ENCODE data around the gene VASN.

VASN gene

DNA sequence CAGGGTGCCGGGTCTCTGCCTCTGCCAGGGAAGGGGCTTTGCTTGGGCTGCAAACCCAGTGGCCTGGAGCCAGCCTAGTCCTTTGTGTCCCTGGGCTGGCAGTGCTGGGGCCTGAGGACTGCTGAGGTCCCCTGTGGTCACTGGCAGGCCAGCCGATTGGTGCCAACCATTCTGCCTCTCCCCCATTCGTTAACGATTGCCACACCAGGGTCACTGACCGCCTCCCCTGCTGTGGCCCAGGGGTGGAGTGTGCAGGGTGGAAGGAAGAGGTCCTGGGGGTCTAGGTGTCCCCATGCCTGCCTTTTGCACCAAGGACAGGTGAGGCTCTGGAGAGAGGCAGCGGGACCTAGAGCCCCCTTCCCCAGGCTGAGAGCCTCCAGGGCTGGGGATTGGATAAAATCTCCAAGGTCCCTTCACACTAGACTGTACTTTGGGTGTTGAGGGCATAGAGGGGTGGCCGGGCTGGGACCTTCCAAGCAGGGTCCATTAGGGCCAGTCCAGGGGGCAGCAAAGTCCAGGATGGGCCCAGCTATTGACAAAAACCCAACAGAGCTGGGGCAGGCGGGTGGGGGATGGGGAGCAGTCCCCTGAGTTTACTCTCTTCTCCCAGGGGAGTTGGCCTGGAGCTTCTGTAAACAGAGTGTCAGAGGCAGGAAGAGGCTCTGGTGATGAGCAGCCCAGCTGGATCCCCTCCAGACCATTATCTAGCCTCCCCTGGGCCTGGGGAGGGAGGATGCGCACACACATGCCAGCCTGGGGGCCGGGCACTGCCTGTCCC is 1.1 kb downstream of the VASN start:
- no peak for DNase-seq (ENCODE audit: low read depth in 2 of 2)

DNA sequence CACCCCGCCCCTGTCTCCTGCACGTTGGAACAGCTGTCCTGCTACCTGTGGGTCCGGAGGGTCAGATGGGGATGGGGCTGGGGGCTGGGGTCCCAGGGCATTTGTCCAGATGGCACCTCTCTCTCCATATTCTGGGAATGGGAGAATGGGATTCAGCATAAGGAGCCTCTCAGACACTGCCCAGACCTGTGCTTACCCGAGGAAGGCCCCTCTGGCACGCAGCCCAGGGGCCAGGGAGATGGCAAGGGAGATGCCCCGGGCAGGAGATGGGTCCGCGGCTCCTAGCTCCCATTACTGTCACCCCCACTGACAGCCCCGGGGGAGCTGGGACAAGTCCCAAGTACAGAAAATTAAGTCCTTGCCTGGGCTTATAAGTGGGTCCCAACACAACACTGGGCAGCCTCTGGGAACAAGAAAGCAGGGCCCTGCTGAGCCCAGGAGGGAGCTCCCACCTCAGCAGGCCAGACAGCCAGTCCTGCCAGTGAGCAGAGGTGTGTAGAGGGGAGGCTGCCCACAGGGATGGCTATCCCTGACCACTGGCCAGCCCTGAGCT is 1.8 kb downstream of the VASN start:
- DNase-seq (ENCODE audit: low read depth in 2 of 2) = no peak

DNA sequence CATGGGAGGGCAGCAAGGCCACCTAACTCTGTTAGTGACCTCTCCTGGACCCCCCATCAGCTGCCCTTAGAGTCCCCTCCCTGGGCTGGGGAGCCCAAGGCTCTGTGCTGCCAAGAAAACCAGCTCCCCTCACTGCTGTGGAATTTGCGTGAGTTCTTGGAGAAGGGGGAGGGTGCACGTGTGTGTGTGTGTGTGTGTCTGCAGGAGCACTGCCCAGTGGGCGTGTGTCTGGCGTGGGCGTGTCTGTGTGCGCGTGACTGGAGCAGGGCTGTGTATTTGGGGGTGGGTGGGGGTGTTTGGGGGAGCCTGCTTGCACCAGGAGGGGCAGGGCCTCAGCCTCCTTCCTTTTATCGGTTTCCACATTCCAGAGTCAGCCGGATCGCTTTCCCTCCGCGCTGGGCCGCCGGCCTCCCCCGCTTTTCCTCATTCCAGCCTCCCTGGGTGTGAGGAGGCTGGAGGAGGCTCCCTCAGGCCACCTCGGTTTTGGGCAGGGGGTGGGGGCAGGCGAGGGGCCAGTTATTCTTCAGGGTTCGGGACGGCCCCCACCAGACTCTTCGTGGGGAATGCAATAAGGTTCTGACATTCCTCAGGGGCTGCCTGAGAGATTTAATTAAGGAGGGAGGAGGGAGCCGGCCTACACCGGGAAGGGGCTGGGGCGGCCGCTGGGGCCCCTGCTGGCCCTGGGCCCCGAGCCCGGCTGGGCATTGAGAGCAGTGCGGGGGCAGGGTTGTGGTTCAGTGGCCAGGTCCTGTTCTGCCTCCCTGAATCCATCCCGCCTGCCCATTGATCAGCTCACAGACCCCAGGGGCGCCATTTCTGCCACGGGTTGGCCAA is 2.5 kb downstream of the VASN start:
- peak; percentile 94 to 95 for DNase-seq (ENCODE audit: low read depth in 2 of 2)

DNA sequence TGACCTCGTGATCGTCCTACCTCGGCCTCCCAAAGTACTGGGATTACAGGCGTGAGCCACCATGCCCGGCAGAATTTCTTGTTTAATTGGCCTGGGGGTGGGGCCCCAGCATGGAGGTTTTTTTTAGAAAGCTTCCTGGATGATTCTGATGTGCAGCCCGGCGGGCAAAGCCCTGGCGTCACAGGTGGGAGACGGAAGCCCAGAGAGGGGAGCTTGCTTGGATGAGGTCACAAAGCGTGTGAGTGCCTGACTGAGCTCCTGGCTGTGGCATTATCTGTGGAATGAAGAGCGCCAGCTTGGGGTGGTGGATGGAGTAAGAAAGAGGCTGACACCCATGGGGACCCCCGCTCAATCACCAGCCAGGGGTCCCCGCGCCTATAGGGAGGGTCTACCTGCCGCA is 4.1 kb downstream of the VASN start:
- no peak for DNase-seq (ENCODE audit: low read depth in 2 of 2)

- DNase-seq (ENCODE audit: low read depth in 2 of 2) = no peak
Observed at GRCh38 chr16:4376126-4376892, 4.7 kb downstream of the VASN start.

GRCh38 chr16:4376893-4377572 is 5.4 kb downstream of the VASN start:
- no peak for DNase-seq (ENCODE audit: low read depth in 2 of 2)

- no peak for DNase-seq (ENCODE audit: low read depth in 2 of 2)
Observed at GRCh38 chr16:4377573-4378154, 6.0 kb downstream of the VASN start.

GRCh38 chr16:4378161-4378666 is 6.6 kb downstream of the VASN start:
- DNase-seq (ENCODE audit: low read depth in 2 of 2) = no peak

- DNase-seq (ENCODE audit: low read depth in 2 of 2) = no peak
Observed at GRCh38 chr16:4378999-4379690, 7.5 kb downstream of the VASN start.

DNA sequence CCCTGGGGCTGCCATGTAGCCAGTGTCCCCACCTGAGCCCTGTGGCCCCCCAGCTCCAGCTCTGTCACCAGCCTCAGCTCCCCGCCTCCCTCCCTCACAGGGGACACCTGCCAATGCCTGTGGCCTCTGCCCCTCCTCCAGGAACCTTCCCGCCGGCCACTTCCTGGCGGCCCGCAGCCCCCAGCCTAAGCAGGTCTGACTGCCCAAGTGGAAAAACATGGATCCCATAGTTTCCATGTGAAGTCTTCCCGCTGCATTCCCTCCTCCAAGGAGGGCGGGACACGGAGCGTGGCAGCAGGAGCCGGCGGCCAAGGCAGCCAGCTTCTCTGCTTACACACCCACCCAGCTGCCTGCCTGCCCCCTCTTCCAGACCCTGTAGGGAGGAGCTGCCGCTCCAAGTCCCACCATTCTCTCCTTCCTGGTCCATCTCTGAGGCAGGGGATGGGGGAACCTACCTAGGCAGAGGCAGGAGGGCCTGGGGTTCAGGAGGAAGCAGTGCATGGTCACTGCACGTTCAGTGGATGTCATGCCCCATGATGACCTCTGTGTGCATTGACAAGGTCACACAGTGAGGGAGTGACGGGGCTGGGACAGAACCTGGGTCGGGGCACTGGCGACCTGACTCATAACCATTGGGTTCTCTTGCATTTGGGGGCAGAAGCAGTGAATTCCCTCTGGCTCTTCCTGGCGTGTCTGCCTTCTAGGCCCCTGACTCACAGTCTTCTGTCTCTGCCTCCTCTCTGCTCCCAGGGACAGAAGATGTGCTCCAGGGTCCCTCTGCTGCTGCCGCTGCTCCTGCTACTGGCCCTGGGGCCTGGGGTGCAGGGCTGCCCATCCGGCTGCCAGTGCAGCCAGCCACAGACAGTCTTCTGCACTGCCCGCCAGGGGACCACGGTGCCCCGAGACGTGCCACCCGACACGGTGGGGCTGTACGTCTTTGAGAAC is 8.7 kb downstream of the VASN start:
- no peak for DNase-seq (ENCODE audit: low read depth in 2 of 2)

DNA sequence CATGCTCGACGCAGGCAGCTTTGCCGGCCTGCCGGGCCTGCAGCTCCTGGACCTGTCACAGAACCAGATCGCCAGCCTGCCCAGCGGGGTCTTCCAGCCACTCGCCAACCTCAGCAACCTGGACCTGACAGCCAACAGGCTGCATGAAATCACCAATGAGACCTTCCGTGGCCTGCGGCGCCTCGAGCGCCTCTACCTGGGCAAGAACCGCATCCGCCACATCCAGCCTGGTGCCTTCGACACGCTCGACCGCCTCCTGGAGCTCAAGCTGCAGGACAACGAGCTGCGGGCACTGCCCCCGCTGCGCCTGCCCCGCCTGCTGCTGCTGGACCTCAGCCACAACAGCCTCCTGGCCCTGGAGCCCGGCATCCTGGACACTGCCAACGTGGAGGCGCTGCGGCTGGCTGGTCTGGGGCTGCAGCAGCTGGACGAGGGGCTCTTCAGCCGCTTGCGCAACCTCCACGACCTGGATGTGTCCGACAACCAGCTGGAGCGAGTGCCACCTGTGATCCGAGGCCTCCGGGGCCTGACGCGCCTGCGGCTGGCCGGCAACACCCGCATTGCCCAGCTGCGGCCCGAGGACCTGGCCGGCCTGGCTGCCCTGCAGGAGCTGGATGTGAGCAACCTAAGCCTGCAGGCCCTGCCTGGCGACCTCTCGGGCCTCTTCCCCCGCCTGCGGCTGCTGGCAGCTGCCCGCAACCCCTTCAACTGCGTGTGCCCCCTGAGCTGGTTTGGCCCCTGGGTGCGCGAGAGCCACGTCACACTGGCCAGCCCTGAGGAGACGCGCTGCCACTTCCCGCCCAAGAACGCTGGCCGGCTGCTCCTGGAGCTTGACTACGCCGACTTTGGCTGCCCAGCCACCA is 9.7 kb downstream of the VASN start:
- no peak for DNase-seq (ENCODE audit: low read depth in 2 of 2)

DNA sequence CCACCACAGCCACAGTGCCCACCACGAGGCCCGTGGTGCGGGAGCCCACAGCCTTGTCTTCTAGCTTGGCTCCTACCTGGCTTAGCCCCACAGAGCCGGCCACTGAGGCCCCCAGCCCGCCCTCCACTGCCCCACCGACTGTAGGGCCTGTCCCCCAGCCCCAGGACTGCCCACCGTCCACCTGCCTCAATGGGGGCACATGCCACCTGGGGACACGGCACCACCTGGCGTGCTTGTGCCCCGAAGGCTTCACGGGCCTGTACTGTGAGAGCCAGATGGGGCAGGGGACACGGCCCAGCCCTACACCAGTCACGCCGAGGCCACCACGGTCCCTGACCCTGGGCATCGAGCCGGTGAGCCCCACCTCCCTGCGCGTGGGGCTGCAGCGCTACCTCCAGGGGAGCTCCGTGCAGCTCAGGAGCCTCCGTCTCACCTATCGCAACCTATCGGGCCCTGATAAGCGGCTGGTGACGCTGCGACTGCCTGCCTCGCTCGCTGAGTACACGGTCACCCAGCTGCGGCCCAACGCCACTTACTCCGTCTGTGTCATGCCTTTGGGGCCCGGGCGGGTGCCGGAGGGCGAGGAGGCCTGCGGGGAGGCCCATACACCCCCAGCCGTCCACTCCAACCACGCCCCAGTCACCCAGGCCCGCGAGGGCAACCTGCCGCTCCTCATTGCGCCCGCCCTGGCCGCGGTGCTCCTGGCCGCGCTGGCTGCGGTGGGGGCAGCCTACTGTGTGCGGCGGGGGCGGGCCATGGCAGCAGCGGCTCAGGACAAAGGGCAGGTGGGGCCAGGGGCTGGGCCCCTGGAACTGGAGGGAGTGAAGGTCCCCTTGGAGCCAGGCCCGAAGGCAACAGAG is 10.5 kb downstream of the VASN start:
- DNase-seq (ENCODE audit: low read depth in 2 of 2) = no peak

- no peak for DNase-seq (ENCODE audit: low read depth in 2 of 2)
Observed at GRCh38 chr16:4382795-4383357, 11.2 kb downstream of the VASN start.

- DNase-seq (ENCODE audit: low read depth in 2 of 2) = no peak
Observed at GRCh38 chr16:4383591-4384444, 12.2 kb downstream of the VASN start.

GRCh38 chr16:4384509-4384942 is 12.9 kb downstream of the VASN start:
- peak in 1 of 2 experiments; percentile 51 for DNase-seq (ENCODE audit: low read depth in 2 of 2)
